NB4 (cell line): ENCODE data around the gene LIN37.

Experiments
- MAX ChIP-seq: IDR thresholded peaks from 2 replicates; pipeline ENCODE4 v1.6.1; 2011; ENCODE audit warnings: low read depth, low read length
- MYC ChIP-seq: IDR thresholded peaks from 2 replicates; pipeline ENCODE4 v1.6.1; 2011; ENCODE audit warnings: low read depth, low read length
- POLR2A ChIP-seq: IDR thresholded peaks from 2 replicates; pipeline ENCODE4 v1.6.1; 2011; ENCODE audit warnings: mild to moderate bottlenecking; ENCODE audit not compliant: insufficient read length; ENCODE audit errors: extremely low read depth
- TF ChIP-seq, protein P1 (sequence below): IDR thresholded peaks from one replicate; pipeline ENCODE4 v1.5.1; 2012; ENCODE audit warnings: low read depth, low read length

DNA sequence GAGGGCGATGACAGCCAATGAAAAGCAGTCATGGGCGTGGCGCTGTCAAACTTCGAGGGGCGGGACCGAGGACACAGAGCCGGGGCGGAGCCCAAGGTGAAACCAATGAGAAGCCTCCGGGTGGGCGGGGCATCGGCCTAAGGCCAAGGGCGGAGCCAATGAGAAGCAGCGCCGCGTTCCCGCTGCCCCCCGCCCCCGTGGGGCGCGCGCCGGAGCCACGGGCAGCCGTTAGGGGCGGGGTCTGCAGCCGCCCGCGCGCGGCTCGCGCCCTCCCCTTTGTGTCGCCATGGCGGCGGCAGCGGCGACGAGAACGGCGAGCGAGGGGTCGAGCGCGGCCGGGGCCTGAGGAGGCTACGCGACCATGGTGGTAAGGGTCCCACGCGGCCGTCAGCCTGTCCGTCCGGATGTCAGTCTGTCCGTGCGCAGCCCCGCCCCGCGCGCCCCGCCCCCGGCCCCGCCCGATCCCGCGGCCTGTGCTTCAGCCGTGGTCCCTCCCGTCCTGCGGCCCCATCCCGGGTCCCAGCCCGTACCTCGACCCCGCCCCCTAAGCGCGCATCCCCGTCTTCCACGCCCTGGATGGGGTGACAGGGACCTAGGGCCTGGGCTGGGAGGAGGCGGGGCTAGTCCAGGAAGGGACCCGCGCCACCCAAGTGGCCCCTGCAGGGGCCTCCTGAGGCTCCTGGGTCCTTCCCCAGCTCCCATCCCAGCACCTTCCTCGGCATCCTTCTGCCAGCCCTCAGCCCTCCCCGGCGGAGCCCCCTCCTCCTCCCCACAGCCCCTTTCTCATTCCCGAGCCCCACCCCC, 27.1 kb downstream of the LIN37 start, which contains the start of gene ARHGAP33:
- TF ChIP-seq POLR2A (peak; percentile 41), MAX (peak; percentile 33; the same call in 1 of the 2 replicates), MYC (no peak)
- TF ChIP-seq, protein P1, sequence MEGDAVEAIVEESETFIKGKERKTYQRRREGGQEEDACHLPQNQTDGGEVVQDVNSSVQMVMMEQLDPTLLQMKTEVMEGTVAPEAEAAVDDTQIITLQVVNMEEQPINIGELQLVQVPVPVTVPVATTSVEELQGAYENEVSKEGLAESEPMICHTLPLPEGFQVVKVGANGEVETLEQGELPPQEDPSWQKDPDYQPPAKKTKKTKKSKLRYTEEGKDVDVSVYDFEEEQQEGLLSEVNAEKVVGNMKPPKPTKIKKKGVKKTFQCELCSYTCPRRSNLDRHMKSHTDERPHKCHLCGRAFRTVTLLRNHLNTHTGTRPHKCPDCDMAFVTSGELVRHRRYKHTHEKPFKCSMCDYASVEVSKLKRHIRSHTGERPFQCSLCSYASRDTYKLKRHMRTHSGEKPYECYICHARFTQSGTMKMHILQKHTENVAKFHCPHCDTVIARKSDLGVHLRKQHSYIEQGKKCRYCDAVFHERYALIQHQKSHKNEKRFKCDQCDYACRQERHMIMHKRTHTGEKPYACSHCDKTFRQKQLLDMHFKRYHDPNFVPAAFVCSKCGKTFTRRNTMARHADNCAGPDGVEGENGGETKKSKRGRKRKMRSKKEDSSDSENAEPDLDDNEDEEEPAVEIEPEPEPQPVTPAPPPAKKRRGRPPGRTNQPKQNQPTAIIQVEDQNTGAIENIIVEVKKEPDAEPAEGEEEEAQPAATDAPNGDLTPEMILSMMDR, result no peak
